Parathyroid adenoma (tissue), 2 donors: Measurements from ENCODE around the gene FSIP1.

ENCODE experiments used
- H2AFZ ChIP-seq: fragments of 300-600 bp; sonication (generic); one replicate; pipeline ENCODE4 v1.7.0; 2017; ENCODE audit warnings: antibody characterized with exemption, mild to moderate bottlenecking
- H3K27ac ChIP-seq: fragments of 300-600 bp; sonication (generic); one replicate; pipeline ENCODE4 v1.7.0; 2017
- H3K27me3 ChIP-seq: fragments of 300-600 bp; sonication (generic); one replicate; pipeline ENCODE4 v1.7.0; 2017; ENCODE audit warnings: low read length; ENCODE audit not compliant: control insufficient read depth, insufficient read depth
- H3K36me3 ChIP-seq: fragments of 300-600 bp; sonication (generic); one replicate; pipeline ENCODE4 v1.7.0; 2017; ENCODE audit warnings: low read length; ENCODE audit not compliant: control insufficient read depth, insufficient read depth
- H3K4me1 ChIP-seq: fragments of 300-600 bp; sonication (generic); one replicate; pipeline ENCODE4 v1.7.0; 2017; ENCODE audit warnings: control low read depth
- H3K4me2 ChIP-seq: fragments of 300-600 bp; sonication (generic); one replicate; pipeline ENCODE4 v1.7.0; 2017; ENCODE audit warnings: low read length
- H3K4me3 ChIP-seq: fragments of 300-600 bp; sonication (generic); one replicate; pipeline ENCODE4 v1.7.0; 2017; ENCODE audit warnings: low read depth, low read length
- H3K79me2 ChIP-seq: fragments of 300-600 bp; sonication (generic); one replicate; pipeline ENCODE4 v1.7.0; 2017; ENCODE audit warnings: control low read depth
- H3K9ac ChIP-seq: fragments of 300-600 bp; sonication (generic); one replicate; pipeline ENCODE4 v1.7.0; 2017; ENCODE audit warnings: mild to moderate bottlenecking
- H3K9me3 ChIP-seq: fragments of 300-600 bp; sonication (generic); one replicate; pipeline ENCODE4 v1.7.0; 2017; ENCODE audit warnings: low read length; ENCODE audit not compliant: control insufficient read depth
- TF ChIP-seq, protein P1 (sequence below): fragments of 300-600 bp; sonication (generic); IDR thresholded peaks from one replicate; pipeline ENCODE4 v1.7.0; 2017; ENCODE audit warnings: antibody characterized with exemption, mild to moderate bottlenecking
- donor health status: primary hyperparathyroidism.

Gene FSIP1

DNA sequence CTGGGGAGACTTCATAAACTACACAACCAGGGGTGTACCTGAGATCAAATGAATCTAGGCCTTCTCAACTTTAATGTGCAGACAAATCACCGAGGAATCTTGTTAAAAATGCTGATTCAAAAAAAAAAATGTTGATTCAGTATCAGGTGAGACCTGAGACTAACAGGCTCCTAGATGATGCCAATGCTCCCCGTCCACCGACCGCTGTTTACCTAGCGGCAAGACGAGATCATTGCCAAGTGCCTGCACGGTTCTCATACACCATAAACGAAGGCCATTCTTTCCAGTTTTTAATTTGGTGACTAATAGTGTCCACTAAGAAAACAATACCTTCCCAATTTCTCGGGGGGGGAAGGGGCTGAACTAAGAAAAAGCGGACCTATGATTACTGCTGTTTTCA lies 2.5 kb upstream of the FSIP1 start:
- H2AFZ ChIP-seq, result no peak overlapping the region
- no peaks in the 10 kb centered on the region for H3K36me3 ChIP-seq
- H3K79me2 ChIP-seq, result no peaks in the 10 kb centered on the region
- TF ChIP-seq, protein P1, sequence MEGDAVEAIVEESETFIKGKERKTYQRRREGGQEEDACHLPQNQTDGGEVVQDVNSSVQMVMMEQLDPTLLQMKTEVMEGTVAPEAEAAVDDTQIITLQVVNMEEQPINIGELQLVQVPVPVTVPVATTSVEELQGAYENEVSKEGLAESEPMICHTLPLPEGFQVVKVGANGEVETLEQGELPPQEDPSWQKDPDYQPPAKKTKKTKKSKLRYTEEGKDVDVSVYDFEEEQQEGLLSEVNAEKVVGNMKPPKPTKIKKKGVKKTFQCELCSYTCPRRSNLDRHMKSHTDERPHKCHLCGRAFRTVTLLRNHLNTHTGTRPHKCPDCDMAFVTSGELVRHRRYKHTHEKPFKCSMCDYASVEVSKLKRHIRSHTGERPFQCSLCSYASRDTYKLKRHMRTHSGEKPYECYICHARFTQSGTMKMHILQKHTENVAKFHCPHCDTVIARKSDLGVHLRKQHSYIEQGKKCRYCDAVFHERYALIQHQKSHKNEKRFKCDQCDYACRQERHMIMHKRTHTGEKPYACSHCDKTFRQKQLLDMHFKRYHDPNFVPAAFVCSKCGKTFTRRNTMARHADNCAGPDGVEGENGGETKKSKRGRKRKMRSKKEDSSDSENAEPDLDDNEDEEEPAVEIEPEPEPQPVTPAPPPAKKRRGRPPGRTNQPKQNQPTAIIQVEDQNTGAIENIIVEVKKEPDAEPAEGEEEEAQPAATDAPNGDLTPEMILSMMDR, result no peak
- H3K4me1 ChIP-seq, result no peaks in the 10 kb centered on the region
- H3K27me3 ChIP-seq, result no peaks in the 10 kb centered on the region
- H3K4me3 ChIP-seq, result peak overlapping the region; percentile 13
- H3K9me3 ChIP-seq, result no peaks in the 10 kb centered on the region
- H3K4me2 ChIP-seq, result no peak overlapping the region
- peak overlapping the region; percentile 42 for H3K27ac ChIP-seq
- H3K9ac ChIP-seq, result no peak overlapping the region

DNA sequence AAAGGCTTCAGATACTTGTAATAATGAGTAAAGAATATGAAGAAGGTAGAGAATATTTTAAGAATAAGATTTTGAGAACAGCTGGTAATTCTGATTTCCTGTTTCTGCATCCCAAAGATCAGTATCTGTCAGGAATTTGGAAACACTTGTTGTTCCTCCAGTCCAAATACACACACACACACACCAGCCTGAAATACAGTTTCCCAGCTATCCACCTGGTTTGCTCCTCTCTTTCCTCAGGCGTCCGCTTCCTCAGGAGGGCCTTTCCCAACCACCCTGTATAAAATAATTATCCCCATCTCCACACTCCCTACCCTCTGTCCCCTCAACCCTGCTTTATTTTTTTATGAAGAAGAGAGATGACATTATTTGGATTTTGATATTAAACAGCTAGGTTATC lies 2.0 kb upstream of the FSIP1 start:
- Histone ChIP-seq H3K79me2 (no peaks in the 10 kb centered on the region), H3K27ac (peak overlapping the region; percentile 42), H3K9ac (no peak overlapping the region), H3K9me3 (no peaks in the 10 kb centered on the region), H3K36me3 (no peaks in the 10 kb centered on the region), H2AFZ (no peak overlapping the region), H3K4me2 (peak overlapping the region; percentile 24), H3K27me3 (no peaks in the 10 kb centered on the region), H3K4me1 (no peaks in the 10 kb centered on the region), H3K4me3 (peak overlapping the region; percentile 13)
- TF ChIP-seq, protein P1, result no peak

DNA sequence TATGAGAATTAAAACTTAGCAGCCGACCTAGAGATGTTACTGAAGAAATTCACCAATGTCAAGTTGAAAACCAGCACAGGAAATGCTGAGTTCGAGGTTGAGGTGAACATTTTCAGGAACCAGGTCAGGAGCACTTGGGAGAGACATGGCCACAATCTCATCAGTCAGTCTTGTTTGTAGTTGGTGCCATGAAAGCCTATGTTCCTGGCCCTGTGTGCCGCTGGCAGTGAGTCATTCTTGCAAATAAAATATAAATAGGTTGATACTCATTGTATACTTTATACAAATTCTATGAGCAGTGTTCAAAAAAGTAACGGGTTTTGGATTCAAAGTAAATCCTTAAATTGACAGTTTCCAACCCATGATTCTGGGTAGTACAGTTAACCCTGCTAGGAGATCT lies 1.5 kb upstream of the FSIP1 start:
- H3K36me3 ChIP-seq, result no peaks in the 10 kb centered on the region
- no peaks in the 10 kb centered on the region for H3K4me1 ChIP-seq
- no peaks in the 10 kb centered on the region for H3K27me3 ChIP-seq
- TF ChIP-seq, protein P1, result no peak
- H3K79me2 ChIP-seq, result no peaks in the 10 kb centered on the region
- peak overlapping the region; percentile 42 for H3K27ac ChIP-seq
- H3K4me3 ChIP-seq, result no peak overlapping the region
- no peak overlapping the region for H2AFZ ChIP-seq
- peak overlapping the region; percentile 89 for H3K4me2 ChIP-seq
- no peaks in the 10 kb centered on the region for H3K9me3 ChIP-seq
- no peak overlapping the region for H3K9ac ChIP-seq

DNA sequence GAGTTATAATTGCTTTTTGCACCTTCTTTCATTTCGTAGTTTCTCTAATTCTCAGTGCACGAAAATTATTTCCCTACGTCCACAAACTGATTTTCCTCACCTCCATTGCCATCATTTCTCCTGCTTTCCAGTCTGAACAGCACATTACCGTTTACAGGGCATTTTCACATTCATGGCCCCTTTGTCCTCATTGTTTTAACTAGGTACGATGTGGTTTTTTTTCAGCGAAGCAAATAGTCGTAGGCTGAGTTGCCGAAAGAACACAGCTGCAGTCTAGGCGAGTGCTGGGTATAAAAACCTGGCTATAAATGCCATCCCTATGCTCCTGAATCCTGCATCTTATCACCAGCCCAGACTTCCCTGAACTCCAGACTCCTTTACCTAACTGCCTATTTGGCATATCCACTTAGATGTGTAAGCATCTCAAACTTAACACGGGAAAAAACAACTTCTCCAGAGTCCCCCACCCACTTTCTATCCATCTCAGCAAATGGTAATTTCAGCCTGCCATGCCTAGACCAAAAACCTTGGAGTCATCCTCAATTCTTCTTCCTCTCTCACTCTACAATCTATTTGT lies 691 bp upstream of the FSIP1 start:
- Histone ChIP-seq H3K4me2 (peak overlapping the region; percentile 89), H3K79me2 (no peaks in the 10 kb centered on the region), H3K27me3 (no peaks in the 10 kb centered on the region), H3K4me3 (peak overlapping the region; percentile 89), H3K36me3 (no peaks in the 10 kb centered on the region), H3K9ac (no peak overlapping the region), H3K4me1 (no peaks in the 10 kb centered on the region), H3K27ac (peak overlapping the region; percentile 75), H2AFZ (peak overlapping the region; percentile 89), H3K9me3 (no peaks in the 10 kb centered on the region)
- TF ChIP-seq, protein P1, result no peak

DNA sequence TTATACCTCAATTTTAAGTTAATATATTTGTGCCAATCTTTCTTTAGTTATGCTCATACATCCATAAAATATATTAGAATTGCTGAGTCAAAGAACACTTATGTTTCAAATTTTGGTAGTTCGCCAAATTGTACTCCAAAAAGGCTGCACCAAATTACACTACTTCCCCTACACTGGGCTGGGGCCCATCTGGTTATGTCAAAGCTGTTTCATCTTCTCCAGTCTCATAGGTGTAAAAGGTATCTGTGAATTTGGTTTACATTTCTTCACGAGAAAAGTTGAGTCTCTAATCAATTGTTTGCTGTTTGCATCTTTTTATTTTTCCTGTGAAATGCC lies 706 bp downstream of the FSIP1 start:
- Histone ChIP-seq H3K9ac (no peak overlapping the region), H3K27me3 (no peaks in the 10 kb centered on the region), H3K79me2 (no peaks in the 10 kb centered on the region), H3K36me3 (no peaks in the 10 kb centered on the region), H3K4me2 (peak overlapping the region; percentile 60), H3K4me1 (no peaks in the 10 kb centered on the region), H3K4me3 (peak overlapping the region; percentile 89), H3K27ac (peak overlapping the region; percentile 75), H2AFZ (peak overlapping the region; percentile 89), H3K9me3 (no peaks in the 10 kb centered on the region)
- TF ChIP-seq, protein P1, result no peak
